ENCODE measurements around the gene ANKRD33B. TPM values are rescaled to one million over a fixed set of nuclear protein-coding genes. Genes with fewer than 3 reads are reported as not detected.

Gene ANKRD33B
- total and polyA plus RNA-seq, 2 of the 8 experiments (the other 6 are each of a cell fraction or from before 2014, with no cell fraction given), result 6.9 to 20.6 TPM

DNA sequence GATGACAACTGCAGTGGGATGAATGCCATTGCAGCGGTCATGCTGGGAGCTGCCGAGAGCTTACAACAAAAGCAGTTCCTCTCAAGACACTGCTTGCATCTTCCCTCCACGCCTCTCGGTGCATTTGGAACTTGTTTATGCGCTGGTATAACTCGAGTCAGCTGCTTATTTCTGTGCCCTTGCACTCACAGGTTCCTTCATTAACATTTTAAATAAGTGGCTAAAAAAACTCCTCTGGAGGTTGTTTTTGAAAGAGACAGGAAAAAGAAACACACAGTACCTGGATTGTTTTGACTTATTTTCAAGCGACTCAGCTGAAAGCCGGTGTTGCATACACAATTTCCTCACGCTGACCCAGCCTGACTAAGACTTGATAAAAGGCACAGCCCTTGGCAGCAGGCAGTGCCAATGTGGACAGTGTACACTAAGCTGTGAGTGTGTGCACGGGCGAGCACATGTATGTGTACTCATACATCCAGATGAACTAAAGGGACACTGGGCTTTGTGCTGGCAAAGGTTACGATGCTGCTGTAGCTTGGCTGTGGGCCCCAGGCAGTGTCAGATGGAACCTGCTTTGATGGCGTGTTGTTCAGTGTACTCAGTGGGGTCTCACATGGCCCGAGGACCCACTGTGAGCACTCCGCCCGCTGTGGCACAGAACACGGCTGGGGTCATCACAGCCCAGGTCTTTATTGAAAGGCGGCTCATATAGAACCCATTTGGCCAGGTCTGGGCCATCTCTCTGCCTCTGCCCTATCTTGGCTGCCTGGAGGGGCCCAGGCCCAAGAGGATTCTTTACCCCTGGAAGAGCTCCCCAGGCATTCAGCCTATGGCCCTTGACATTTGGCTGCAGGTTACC is 92.3 kb downstream of the ANKRD33B start (continued):
- TF ChIP-seq, protein P1, sequence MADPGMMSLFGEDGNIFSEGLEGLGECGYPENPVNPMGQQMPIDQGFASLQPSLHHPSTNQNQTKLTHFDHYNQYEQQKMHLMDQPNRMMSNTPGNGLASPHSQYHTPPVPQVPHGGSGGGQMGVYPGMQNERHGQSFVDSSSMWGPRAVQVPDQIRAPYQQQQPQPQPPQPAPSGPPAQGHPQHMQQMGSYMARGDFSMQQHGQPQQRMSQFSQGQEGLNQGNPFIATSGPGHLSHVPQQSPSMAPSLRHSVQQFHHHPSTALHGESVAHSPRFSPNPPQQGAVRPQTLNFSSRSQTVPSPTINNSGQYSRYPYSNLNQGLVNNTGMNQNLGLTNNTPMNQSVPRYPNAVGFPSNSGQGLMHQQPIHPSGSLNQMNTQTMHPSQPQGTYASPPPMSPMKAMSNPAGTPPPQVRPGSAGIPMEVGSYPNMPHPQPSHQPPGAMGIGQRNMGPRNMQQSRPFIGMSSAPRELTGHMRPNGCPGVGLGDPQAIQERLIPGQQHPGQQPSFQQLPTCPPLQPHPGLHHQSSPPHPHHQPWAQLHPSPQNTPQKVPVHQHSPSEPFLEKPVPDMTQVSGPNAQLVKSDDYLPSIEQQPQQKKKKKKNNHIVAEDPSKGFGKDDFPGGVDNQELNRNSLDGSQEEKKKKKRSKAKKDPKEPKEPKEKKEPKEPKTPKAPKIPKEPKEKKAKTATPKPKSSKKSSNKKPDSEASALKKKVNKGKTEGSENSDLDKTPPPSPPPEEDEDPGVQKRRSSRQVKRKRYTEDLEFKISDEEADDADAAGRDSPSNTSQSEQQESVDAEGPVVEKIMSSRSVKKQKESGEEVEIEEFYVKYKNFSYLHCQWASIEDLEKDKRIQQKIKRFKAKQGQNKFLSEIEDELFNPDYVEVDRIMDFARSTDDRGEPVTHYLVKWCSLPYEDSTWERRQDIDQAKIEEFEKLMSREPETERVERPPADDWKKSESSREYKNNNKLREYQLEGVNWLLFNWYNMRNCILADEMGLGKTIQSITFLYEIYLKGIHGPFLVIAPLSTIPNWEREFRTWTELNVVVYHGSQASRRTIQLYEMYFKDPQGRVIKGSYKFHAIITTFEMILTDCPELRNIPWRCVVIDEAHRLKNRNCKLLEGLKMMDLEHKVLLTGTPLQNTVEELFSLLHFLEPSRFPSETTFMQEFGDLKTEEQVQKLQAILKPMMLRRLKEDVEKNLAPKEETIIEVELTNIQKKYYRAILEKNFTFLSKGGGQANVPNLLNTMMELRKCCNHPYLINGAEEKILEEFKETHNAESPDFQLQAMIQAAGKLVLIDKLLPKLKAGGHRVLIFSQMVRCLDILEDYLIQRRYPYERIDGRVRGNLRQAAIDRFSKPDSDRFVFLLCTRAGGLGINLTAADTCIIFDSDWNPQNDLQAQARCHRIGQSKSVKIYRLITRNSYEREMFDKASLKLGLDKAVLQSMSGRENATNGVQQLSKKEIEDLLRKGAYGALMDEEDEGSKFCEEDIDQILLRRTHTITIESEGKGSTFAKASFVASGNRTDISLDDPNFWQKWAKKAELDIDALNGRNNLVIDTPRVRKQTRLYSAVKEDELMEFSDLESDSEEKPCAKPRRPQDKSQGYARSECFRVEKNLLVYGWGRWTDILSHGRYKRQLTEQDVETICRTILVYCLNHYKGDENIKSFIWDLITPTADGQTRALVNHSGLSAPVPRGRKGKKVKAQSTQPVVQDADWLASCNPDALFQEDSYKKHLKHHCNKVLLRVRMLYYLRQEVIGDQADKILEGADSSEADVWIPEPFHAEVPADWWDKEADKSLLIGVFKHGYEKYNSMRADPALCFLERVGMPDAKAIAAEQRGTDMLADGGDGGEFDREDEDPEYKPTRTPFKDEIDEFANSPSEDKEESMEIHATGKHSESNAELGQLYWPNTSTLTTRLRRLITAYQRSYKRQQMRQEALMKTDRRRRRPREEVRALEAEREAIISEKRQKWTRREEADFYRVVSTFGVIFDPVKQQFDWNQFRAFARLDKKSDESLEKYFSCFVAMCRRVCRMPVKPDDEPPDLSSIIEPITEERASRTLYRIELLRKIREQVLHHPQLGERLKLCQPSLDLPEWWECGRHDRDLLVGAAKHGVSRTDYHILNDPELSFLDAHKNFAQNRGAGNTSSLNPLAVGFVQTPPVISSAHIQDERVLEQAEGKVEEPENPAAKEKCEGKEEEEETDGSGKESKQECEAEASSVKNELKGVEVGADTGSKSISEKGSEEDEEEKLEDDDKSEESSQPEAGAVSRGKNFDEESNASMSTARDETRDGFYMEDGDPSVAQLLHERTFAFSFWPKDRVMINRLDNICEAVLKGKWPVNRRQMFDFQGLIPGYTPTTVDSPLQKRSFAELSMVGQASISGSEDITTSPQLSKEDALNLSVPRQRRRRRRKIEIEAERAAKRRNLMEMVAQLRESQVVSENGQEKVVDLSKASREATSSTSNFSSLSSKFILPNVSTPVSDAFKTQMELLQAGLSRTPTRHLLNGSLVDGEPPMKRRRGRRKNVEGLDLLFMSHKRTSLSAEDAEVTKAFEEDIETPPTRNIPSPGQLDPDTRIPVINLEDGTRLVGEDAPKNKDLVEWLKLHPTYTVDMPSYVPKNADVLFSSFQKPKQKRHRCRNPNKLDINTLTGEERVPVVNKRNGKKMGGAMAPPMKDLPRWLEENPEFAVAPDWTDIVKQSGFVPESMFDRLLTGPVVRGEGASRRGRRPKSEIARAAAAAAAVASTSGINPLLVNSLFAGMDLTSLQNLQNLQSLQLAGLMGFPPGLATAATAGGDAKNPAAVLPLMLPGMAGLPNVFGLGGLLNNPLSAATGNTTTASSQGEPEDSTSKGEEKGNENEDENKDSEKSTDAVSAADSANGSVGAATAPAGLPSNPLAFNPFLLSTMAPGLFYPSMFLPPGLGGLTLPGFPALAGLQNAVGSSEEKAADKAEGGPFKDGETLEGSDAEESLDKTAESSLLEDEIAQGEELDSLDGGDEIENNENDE (IDR thresholded peaks at IDR 0.05; ENCODE audit: insufficient replicate concordance, low read length), result no peak
- TF ChIP-seq SP4 (IDR thresholded peaks at IDR 0.05; ENCODE audit: low read length) (no peak), BACH1 (IDR thresholded peaks at IDR 0.05; ENCODE audit: low read length) (no peak)
